ENCODE measurements around the gene SLC7A6.

Gene SLC7A6

DNA sequence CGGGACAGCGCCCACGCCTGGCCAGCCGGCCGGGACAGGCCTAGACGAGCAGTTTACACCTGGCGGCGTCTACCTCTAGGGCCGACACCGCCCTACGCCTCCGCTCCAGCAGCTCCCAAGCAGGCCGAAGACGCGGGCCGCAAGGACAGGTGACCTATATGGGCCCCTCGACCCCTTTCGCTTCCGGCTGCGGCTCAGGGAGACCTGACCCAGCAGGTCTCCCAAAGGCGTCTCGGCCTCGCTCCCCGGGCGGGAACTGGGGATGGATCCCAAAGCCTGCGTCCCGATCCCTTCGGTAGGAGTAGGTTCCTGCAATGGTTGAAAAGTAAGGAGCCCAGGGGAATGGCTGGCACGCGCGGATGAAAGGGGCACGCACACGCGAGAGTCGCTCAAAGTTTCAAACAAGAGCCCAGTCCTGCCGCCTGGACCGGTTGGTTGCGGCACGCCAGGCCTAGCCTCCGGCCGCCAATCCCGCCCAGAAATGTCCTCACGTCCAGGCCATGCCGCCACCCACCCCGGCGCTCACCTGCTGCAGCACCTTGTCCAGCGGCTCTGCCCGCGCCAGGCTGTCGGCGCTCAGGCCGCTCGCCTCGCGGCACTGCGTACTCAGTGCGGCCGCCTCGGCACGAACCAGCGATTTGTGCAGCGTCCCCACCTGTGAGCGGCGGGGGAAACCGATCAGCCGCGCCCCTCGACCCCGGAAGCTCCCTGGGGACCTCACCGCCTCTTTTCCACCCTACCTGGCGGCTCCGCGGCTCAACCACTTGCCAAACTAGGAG, 29.0 kb upstream of the SLC7A6 start:
- Histone ChIP-seq H2AFZ (ENCODE audit: low read length, unreplicated experiment) (no peak overlapping the region), H3K4me3 (ENCODE audit: low read depth, low read length) (no peak overlapping the region), H3K27me3 (ENCODE audit: insufficient read depth, low read length) (no peaks in the 10 kb centered on the region), H3K27ac (ENCODE audit: low read depth, low read length) (no peak overlapping the region), H3K4me1 (ENCODE audit: control insufficient read depth, insufficient read depth, low read length, unreplicated experiment) (peaks cover 14% of the 10 kb centered on the region), H3K79me2 (ENCODE audit: control insufficient read depth, insufficient read depth, low read length, unreplicated experiment) (no peaks in the 10 kb centered on the region), H3K36me3 (ENCODE audit: insufficient read depth, low read length) (no peaks in the 10 kb centered on the region)

DNA sequence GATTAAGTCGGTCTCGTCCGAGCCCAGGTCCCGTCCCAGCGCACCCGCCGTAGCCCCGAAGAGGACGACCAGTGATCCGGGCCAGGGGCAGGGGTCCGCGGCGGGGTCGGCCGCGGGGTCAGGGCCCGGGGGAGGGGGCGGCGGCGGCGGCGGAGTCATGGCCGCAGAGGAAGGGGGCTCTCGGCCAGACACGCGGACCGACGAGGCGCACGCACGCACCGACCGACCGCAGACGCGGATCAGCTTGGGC, 28.5 kb upstream of the SLC7A6 start, which contains the start of gene ESRP2:
ESRP2 (minus strand) TSS at position 241 of the 250 bp plus-strand sequence; CDS start at position 159, 82 bp downstream.
- H3K27ac ChIP-seq (ENCODE audit: low read depth, low read length): peak within 1 kb of the TSS; percentile 75
- H3K36me3 ChIP-seq (ENCODE audit: insufficient read depth, low read length): no peaks in the 10 kb centered on the region
- peak within 1 kb of the TSS; percentile 70 for H3K4me3 ChIP-seq (ENCODE audit: low read depth, low read length)
- H3K79me2 ChIP-seq (ENCODE audit: control insufficient read depth, insufficient read depth, low read length, unreplicated experiment): no peaks in the 10 kb centered on the region
- H3K27me3 ChIP-seq (ENCODE audit: insufficient read depth, low read length): no peaks in the 10 kb centered on the region
- H2AFZ ChIP-seq (ENCODE audit: low read length, unreplicated experiment): peak within 1 kb of the TSS; percentile 70
- H3K4me1 ChIP-seq (ENCODE audit: control insufficient read depth, insufficient read depth, low read length, unreplicated experiment): peaks cover 14% of the 10 kb centered on the region

DNA sequence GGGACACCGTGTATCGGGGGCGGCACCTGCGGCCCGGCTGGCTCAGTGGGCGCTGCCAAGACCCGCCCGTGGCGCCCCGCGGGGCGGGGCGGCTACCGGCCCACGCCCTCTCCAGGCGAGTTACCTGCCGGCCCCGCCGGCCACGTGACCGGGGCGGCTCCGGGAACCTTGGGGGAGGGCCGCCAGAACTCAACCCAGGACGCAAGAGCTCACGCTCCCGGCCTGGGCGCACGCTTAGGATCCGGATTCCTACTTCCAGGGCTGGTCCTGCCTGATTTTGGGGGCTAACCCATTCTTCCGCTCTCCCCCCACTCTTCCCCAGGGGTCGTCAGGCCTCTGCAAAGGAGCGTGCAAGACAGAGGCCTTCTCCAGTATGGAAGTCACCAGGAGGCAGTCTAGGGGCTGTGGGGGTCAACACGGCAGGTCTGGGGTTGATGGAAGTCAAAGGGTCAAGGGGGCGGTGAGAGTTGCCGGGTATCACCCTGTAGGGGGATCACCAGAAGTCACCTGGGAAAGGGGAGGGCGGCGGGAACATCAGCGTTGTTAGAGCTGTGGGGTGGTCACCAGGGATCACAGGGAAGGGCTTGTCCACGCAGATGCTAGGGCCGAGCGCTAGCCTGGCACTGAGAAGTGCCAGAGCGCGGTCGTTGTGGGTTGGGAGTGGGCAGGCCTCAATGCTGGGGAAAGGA, 28.0 kb upstream of the SLC7A6 start:
- H2AFZ ChIP-seq (ENCODE audit: low read length, unreplicated experiment): no peak overlapping the region
- H3K4me3 ChIP-seq (ENCODE audit: low read depth, low read length): peak overlapping the region; percentile 70
- no peaks in the 10 kb centered on the region for H3K36me3 ChIP-seq (ENCODE audit: insufficient read depth, low read length)
- H3K4me1 ChIP-seq (ENCODE audit: control insufficient read depth, insufficient read depth, low read length, unreplicated experiment): peaks cover 14% of the 10 kb centered on the region
- peak overlapping the region; percentile 75; the same call in 1 of the 2 replicates for H3K27ac ChIP-seq (ENCODE audit: low read depth, low read length)
- no peaks in the 10 kb centered on the region for H3K79me2 ChIP-seq (ENCODE audit: control insufficient read depth, insufficient read depth, low read length, unreplicated experiment)
- H3K27me3 ChIP-seq (ENCODE audit: insufficient read depth, low read length): no peaks in the 10 kb centered on the region

DNA sequence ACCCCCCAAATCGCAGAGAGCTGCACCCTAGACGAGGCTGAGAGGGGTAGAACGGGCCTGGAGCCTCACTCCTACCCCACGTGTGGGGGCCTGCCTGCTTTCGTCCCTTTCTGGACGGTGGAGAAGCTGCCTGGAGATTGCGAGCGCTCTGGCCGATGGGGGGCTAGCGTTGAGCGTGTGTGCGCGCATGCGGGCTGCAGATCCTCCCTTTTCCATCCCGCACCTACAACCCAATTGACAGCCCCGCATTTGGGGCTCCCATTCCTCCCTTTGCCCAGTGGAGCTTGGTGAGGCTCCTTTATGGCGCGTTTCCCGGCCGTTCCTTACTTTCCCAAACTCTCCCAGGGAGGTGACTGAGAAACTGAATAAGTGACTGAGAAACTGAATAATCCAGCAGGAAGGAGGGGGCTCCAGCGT, 27.5 kb upstream of the SLC7A6 start:
- H2AFZ ChIP-seq (ENCODE audit: low read length, unreplicated experiment): peak overlapping the region; percentile 70
- H3K4me3 ChIP-seq (ENCODE audit: low read depth, low read length): peak overlapping the region; percentile 70
- H3K79me2 ChIP-seq (ENCODE audit: control insufficient read depth, insufficient read depth, low read length, unreplicated experiment): no peaks in the 10 kb centered on the region
- no peaks in the 10 kb centered on the region for H3K27me3 ChIP-seq (ENCODE audit: insufficient read depth, low read length)
- H3K4me1 ChIP-seq (ENCODE audit: control insufficient read depth, insufficient read depth, low read length, unreplicated experiment): peaks cover 14% of the 10 kb centered on the region
- H3K36me3 ChIP-seq (ENCODE audit: insufficient read depth, low read length): no peaks in the 10 kb centered on the region
- H3K27ac ChIP-seq (ENCODE audit: low read depth, low read length): peak overlapping the region; percentile 75

DNA sequence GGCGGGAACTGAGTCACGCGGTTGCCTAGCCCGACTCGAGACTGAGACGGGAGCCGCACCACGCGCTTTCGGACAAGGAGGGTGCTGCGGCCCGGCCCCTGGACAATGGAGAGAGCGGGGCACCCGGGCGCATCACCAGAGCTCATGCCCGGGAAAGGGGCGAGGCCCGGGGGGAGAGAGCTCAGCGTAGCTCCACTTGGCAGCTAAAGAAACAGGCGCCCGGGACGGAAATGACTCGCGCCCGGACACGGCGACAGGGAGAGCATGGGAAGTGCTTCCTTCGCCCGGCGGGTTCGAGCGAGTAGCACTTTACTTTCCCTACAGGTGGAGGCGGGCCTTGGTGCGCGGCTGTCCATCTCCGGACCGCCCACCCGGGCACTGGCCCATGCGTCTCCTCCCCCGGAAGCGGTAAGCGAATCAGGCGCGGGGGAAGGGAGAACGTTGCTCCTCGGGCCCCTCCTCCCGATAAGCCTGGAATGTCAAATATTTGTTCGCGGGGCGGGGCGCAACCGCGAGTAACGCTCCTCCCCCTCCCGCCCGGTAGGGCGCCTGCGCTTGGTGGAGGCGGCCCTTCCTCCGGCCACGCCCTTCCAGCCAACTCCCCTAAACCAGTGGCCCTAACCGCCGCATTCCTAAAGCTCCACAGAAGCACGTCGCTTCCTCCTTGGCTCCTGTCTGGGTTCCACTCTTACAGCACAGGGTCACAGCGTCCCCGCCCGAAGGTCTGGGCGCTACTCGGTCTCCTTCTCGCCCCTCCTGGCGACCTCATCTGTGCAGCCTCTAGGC, 26.9 kb upstream of the SLC7A6 start:
- Histone ChIP-seq H2AFZ (ENCODE audit: low read length, unreplicated experiment) (peak overlapping the region; percentile 70), H3K27ac (ENCODE audit: low read depth, low read length) (peak overlapping the region; percentile 77), H3K79me2 (ENCODE audit: control insufficient read depth, insufficient read depth, low read length, unreplicated experiment) (no peaks in the 10 kb centered on the region), H3K27me3 (ENCODE audit: insufficient read depth, low read length) (no peaks in the 10 kb centered on the region), H3K4me1 (ENCODE audit: control insufficient read depth, insufficient read depth, low read length, unreplicated experiment) (peaks cover 14% of the 10 kb centered on the region), H3K4me3 (ENCODE audit: low read depth, low read length) (peak overlapping the region; percentile 75), H3K36me3 (ENCODE audit: insufficient read depth, low read length) (no peaks in the 10 kb centered on the region)

DNA sequence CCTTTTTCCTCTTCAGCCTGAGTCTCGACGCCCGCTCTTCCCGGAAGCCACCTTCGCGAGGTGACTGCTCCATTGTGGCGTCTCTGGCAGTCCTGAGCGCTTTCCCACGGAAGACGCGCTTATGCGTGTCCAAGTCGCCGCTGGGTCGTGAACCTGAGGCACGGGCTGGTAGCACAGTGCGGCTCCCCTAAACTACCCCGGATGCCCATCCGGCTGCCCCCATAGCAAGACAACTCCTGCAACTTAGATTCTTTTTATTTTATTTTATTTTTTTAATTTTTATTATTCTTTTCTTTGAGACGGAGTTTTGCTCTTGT, 26.3 kb upstream of the SLC7A6 start:
- Histone ChIP-seq H3K4me1 (ENCODE audit: control insufficient read depth, insufficient read depth, low read length, unreplicated experiment) (peaks cover 14% of the 10 kb centered on the region), H3K27ac (ENCODE audit: low read depth, low read length) (peak overlapping the region; percentile 77), H3K79me2 (ENCODE audit: control insufficient read depth, insufficient read depth, low read length, unreplicated experiment) (no peaks in the 10 kb centered on the region), H2AFZ (ENCODE audit: low read length, unreplicated experiment) (peak overlapping the region; percentile 67), H3K36me3 (ENCODE audit: insufficient read depth, low read length) (no peaks in the 10 kb centered on the region), H3K4me3 (ENCODE audit: low read depth, low read length) (peak overlapping the region; percentile 75), H3K27me3 (ENCODE audit: insufficient read depth, low read length) (no peaks in the 10 kb centered on the region)

DNA sequence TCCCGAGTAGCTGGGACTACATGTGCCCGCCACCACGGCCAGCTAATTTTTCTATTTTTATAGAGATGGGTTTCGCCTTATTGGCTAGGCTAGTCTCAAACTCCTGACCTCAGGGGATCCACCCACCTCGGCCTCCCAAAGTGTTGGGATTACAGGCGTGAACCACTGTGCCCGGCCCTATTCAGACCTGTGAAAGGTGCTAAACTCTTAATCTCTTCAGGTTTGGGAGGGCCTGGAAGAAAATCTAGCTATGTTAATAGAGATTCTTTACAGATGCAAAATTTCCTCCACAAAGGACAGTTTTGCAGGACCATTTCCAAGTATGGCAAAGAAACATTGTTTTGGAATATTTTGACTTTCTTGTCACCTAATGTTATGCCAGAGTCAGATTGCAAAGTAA, 22.2 kb upstream of the SLC7A6 start:
- Histone ChIP-seq H3K4me1 (ENCODE audit: control insufficient read depth, insufficient read depth, low read length, unreplicated experiment) (peaks cover 22% of the 10 kb centered on the region), H3K36me3 (ENCODE audit: insufficient read depth, low read length) (no peaks in the 10 kb centered on the region), H2AFZ (ENCODE audit: low read length, unreplicated experiment) (no peak overlapping the region), H3K4me3 (ENCODE audit: low read depth, low read length) (no peak overlapping the region), H3K27ac (ENCODE audit: low read depth, low read length) (no peak overlapping the region), H3K27me3 (ENCODE audit: insufficient read depth, low read length) (no peaks in the 10 kb centered on the region), H3K79me2 (ENCODE audit: control insufficient read depth, insufficient read depth, low read length, unreplicated experiment) (peaks cover 16% of the 10 kb centered on the region)

DNA sequence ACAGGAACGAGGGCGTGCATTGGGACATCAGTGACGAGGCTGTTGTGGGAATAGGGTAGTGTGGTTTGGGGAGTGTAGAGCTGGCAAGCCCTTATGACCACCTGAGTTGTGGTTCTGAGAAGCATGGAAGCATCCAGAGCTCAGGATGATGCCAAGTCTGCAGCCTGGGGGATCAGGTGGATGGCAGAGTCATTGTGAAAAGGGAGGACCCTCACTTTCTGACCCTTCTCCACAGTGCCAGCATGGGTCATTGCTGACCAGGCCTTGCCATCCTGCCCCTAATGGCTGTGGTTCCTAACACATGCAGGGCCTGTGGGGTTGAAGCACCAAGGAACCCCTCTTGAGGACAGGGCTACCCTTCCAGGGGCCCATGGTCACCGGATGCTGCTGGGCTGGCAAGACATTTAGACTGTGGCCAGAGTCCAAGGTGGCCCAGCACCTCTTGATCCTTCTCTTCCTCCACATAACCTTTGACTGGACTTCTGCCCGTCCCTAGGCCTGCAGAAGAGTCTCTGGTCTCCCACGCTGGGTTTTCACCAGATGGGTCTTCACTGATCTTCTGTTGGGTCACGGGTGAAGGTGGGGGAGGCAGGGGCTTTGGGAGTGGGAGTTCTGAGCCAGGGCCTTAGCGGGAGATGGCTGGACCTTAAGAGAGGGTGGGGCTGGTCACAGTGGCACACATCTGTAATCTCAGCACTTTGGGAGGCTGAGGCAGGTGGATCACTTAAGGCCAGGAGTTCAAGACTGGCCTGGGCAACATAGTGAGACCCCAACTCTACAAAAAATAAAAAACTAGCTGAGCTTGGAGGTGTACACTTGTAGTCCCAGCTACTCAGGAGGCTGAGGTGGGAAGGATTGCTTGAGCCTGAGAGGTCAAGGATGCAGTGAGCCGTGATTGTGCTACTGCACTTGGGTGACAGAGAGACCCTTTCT, 21.1 kb upstream of the SLC7A6 start:
- Histone ChIP-seq H3K27ac (ENCODE audit: low read depth, low read length) (no peak overlapping the region), H3K4me1 (ENCODE audit: control insufficient read depth, insufficient read depth, low read length, unreplicated experiment) (peaks cover 23% of the 10 kb centered on the region), H3K4me3 (ENCODE audit: low read depth, low read length) (no peak overlapping the region), H3K27me3 (ENCODE audit: insufficient read depth, low read length) (no peaks in the 10 kb centered on the region), H3K36me3 (ENCODE audit: insufficient read depth, low read length) (no peaks in the 10 kb centered on the region), H3K79me2 (ENCODE audit: control insufficient read depth, insufficient read depth, low read length, unreplicated experiment) (peaks cover 20% of the 10 kb centered on the region), H2AFZ (ENCODE audit: low read length, unreplicated experiment) (no peak overlapping the region)

DNA sequence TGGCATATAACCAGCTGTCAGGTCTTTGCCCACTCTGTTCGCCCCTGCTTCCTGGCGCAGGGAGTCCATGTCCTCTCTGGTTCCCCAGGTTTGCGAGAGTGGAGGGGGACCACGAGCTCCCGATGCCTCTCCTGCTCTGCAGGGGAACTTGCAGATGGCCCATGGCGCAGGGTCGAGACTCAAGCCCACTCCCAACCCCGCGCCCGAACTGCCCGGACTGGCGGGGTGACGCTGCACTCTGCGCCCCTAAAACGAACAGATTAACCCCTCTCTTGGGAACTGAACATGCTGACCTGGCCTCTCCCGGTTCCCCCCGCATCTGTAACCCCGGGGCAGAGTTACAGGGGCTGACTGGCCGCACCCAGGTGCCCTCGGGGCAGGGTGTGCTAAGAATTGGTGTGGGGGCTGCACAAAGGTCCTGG, 19.8 kb upstream of the SLC7A6 start:
- Histone ChIP-seq H3K27ac (ENCODE audit: low read depth, low read length) (no peak overlapping the region), H2AFZ (ENCODE audit: low read length, unreplicated experiment) (peak overlapping the region; percentile 90), H3K79me2 (ENCODE audit: control insufficient read depth, insufficient read depth, low read length, unreplicated experiment) (peaks cover 20% of the 10 kb centered on the region)

More for the DNA sequence above, 19.8 kb upstream of the SLC7A6 start:
- peaks cover 18% of the 10 kb centered on the region for H3K4me1 ChIP-seq (ENCODE audit: control insufficient read depth, insufficient read depth, low read length, unreplicated experiment)
- peak overlapping the region; percentile 94 for H3K4me3 ChIP-seq (ENCODE audit: low read depth, low read length)
- no peaks in the 10 kb centered on the region for H3K27me3 ChIP-seq (ENCODE audit: insufficient read depth, low read length)
- H3K36me3 ChIP-seq (ENCODE audit: insufficient read depth, low read length): no peaks in the 10 kb centered on the region
